Measurements from ENCODE around the gene RACGAP1.

DNA sequence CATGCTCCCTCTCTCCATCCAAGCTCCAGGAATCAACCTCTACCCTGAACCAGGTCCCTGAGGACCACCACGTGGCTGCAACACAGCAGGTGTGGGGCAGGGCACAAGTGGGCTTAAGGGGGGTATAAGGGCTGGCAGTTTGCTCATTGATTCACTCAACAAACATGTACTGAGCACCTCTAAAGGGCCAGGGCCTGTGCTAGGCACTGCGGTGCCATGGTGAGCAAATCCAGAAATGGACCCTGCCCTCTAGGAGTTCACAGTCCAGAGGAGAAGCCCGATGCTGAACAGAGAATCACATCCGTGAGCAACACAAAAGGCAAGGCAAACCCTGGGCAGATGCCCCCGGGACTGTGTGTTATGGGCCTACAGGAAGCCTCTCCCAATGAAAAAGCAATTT lies 81.2 kb downstream of the RACGAP1 start:
- TF ChIP-seq ARNT (IDR thresholded peaks at IDR 0.05) (no peak), FOXM1 (IDR thresholded peaks at IDR 0.05; ENCODE audit: borderline replicate concordance) (no peak), ELF4 (IDR thresholded peaks at IDR 0.05) (no peak), HDGF (IDR thresholded peaks at IDR 0.05; ENCODE audit: borderline replicate concordance) (no peak), FOXA1 (IDR thresholded peaks at IDR 0.05) (no peak), TARDBP (IDR thresholded peaks at IDR 0.05) (no peak), SUZ12 (IDR thresholded peaks at IDR 0.05) (no peak), BHLHE40 (IDR thresholded peaks at IDR 0.05; ENCODE audit: borderline replicate concordance) (no peak), NFRKB (IDR thresholded peaks at IDR 0.05) (no peak), SP1 (IDR thresholded peaks at IDR 0.05) (no peak), CTBP1 (IDR thresholded peaks at IDR 0.05; ENCODE audit: borderline replicate concordance) (no peak)

Data from HEK293T (cell line).